ENCODE results near the gene MRPL12. TPM values are rescaled to one million over a fixed set of nuclear protein-coding genes. Genes with fewer than 3 reads are reported as not detected.

MRPL12 gene
- 10 to 100 TPM; 55.1 to 59.2 TPM for total RNA-seq

GRCh38 chr17:81702934-81703746 lies at the start of gene MRPL12:
Gene MRPL12 (plus strand): TSS chr17:81703367. CDS start chr17:81703502, 135 bp downstream.
- DNase-seq (peak; percentile 93), ATAC-seq (ENCODE audit: low read depth) (peak; percentile 85)
- Mint-ChIP-seq H3K4me3 (peak within 1 kb of the TSS; percentile 96), H3K27ac (peak within 1 kb of the TSS; percentile 97), H3K36me3 (peaks cover 25% of the 10 kb centered on the region), H3K9me3 (no peaks in the 10 kb centered on the region), H3K4me1 (peaks cover 18% of the 10 kb centered on the region), H3K27me3 (no peaks in the 10 kb centered on the region)
- POLR2A ChIA-PET = interaction anchor here (0.6 to 4.2 kb wide), 22 partner anchors 9 to 1439 kb away, joined by 3 to 69 read pairs (median 4); partner anchors contain the start of genes ACTG1, ANAPC11, ARHGDIA and ARL16

GRCh38 chr17:81655378-81656117 lies 47.6 kb upstream of the MRPL12 start:
- H3K36me3 Mint-ChIP-seq = peaks cover 3% of the 10 kb centered on the region
- peaks cover 18% of the 10 kb centered on the region for H3K4me1 Mint-ChIP-seq
- POLR2A ChIA-PET = interaction anchor here (4.4 kb wide), 1 partner anchor 10 kb away, joined by 45 read pairs; the partner anchor contains the start of genes CCDC137 and OXLD1
- no peak for DNase-seq
- peak overlapping the region; percentile 12 for H3K27ac Mint-ChIP-seq
- ATAC-seq (ENCODE audit: low read depth) = no peak
- H3K27me3 Mint-ChIP-seq = no peaks in the 10 kb centered on the region
- H3K9me3 Mint-ChIP-seq = no peaks in the 10 kb centered on the region
- no peak overlapping the region for H3K4me3 Mint-ChIP-seq

DNA sequence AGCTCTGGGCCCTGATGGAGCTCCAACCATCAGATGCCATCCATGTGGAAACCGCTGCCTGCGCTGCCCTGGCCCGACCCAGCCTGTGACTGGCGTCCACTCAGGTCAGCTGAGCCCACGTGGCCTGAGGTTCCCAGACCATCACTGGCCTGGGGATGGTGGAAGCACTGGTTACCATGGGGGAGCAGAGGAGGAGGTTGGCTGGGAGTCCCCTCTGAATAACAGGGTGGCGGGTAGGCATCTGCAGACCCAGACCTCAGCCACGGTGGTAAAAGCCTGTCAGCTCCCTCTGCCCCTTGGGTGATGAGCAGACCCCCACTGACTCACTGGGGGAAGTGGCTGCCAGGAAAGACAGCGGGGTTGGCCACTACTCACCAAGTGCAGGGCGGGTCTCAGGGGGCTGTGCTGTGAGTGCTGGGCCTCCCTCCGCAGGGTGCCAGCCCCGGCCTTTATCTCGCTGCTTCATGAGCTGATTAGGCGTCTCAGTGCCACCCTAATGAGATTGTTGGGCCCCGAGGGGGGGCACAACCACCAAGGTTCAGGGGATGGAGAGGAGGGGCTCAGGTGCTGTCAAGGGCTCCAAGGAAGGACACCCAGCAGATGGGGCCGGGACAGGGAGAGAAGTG lies 46.9 kb upstream of the MRPL12 start, which contains the start of gene PDE6G:
TSS of gene PDE6G (minus strand) at position 425 of the 626 bp plus-strand sequence. CDS start 3,237 bp downstream, outside the sequence.
- H3K27ac Mint-ChIP-seq = peak within 1 kb of the TSS; percentile 64
- no peak for ATAC-seq (ENCODE audit: low read depth)
- H3K4me3 Mint-ChIP-seq = peak within 1 kb of the TSS; percentile 32
- DNase-seq = no peak
- POLR2A ChIA-PET = interaction anchor here (2.2 to 4.4 kb wide), 2 partner anchors 9 to 10 kb away, joined by 14 to 45 read pairs; partner anchors contain the start of genes CCDC137 and OXLD1
- H3K9me3 Mint-ChIP-seq = no peaks in the 10 kb centered on the region
- peaks cover 18% of the 10 kb centered on the region for H3K4me1 Mint-ChIP-seq
- H3K27me3 Mint-ChIP-seq = no peaks in the 10 kb centered on the region
- H3K36me3 Mint-ChIP-seq = peaks cover 3% of the 10 kb centered on the region

DNA sequence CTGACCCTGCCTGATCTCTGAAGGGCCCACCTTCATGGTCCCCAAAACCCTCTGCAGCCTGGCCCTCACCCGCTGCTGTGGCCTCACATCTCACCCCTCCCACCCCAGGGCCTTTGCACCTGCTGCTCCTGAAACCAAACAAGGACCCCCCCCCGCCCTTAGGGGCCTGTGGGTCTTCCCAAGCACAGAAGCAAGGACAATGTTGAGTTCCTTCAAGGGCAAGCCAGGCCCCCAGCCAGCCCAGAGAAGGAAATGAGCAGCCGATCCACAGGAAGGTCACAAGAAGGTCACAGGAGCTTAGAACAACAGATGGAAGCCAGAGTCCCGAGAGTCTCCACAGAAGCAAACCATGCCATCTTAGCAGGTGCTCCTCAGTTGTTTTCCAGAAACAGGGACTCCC lies 46.3 kb upstream of the MRPL12 start:
- Mint-ChIP-seq H3K9me3 (no peaks in the 10 kb centered on the region), H3K27ac (peak overlapping the region; percentile 64)
- no peak for ATAC-seq (ENCODE audit: low read depth)

DNA sequence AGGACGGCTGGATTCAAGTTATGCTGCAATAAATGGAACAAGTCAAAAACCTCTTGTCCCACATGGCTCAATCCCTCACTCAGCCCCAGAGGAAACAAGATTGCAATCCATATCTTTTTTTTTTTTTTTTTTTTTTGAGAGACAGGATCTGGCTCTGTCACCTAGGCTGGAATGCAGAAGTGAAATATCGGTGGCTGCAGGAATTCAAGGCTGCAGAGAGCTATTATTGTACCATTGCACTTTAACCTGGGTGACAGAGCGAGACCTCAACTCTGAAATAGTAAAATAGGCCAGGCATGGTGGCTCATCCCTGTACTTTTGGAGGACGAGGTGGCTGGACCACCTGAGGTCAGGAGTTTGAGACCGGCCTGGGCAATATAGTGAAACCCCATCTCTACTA lies 44.1 kb upstream of the MRPL12 start:
- Mint-ChIP-seq H3K36me3 (no peaks in the 10 kb centered on the region), H3K9me3 (no peaks in the 10 kb centered on the region), H3K4me3 (no peak overlapping the region), H3K4me1 (peaks cover 19% of the 10 kb centered on the region), H3K27me3 (no peaks in the 10 kb centered on the region), H3K27ac (no peak overlapping the region)
- DNase-seq (no peak), ATAC-seq (ENCODE audit: low read depth) (no peak)
- POLR2A ChIA-PET = no interaction called here

More for the DNA sequence above, 46.3 kb upstream of the MRPL12 start:
- Mint-ChIP-seq H3K27me3 (no peaks in the 10 kb centered on the region), H3K4me1 (peaks cover 17% of the 10 kb centered on the region), H3K36me3 (peaks cover 2% of the 10 kb centered on the region), H3K4me3 (peak overlapping the region; percentile 32)
- DNase-seq = no peak
- POLR2A ChIA-PET = interaction anchor here (2.2 kb wide), 1 partner anchor 9 kb away, joined by 14 read pairs; the partner anchor contains the start of genes CCDC137 and OXLD1

DNA sequence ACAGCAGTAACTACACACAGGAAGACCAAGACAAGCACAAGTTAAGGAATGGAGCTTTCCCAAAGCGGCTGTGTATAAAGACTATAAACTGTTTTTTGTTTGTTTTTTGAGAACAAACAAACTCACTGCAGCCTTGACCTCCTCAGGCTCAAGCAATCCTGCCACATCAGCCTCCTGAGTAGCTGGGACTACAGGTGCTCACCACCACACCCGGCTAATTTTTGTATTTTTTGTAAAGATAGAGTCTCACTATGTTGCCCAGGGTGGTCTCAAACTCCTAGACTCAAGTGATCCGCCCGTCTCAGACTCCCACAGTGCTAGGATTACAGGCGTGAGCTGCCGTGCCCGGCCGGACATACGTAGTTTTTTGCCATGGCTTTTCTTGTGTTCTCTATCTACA lies 42.7 kb upstream of the MRPL12 start:
- POLR2A ChIA-PET = interaction anchor here (0.6 to 1.0 kb wide), 3 partner anchors 14 to 152 kb away, joined by 3 read pairs; partner anchors contain the start of genes ARL16 and HGS
- no peaks in the 10 kb centered on the region for H3K27me3 Mint-ChIP-seq
- DNase-seq (no peak), ATAC-seq (ENCODE audit: low read depth) (no peak)
- no peak overlapping the region for H3K4me3 Mint-ChIP-seq
- H3K9me3 Mint-ChIP-seq = no peaks in the 10 kb centered on the region
- peaks cover 30% of the 10 kb centered on the region for H3K4me1 Mint-ChIP-seq
- H3K27ac Mint-ChIP-seq = no peak overlapping the region
- H3K36me3 Mint-ChIP-seq = peaks cover 3% of the 10 kb centered on the region

- no peaks in the 10 kb centered on the region for H3K9me3 Mint-ChIP-seq
- no peaks in the 10 kb centered on the region for H3K27me3 Mint-ChIP-seq
- DNase-seq (no peak), ATAC-seq (ENCODE audit: low read depth) (no peak)
- peak overlapping the region; percentile 19 for H3K27ac Mint-ChIP-seq
- H3K4me3 Mint-ChIP-seq = no peak overlapping the region
- peaks cover 33% of the 10 kb centered on the region for H3K4me1 Mint-ChIP-seq
- POLR2A ChIA-PET = interaction anchor here (0.8 to 1.5 kb wide), 4 partner anchors 9 to 612 kb away, joined by 3 to 18 read pairs (median 4); partner anchors contain the start of genes MRPL12, NPLOC4 and TSPAN10
- peaks cover 6% of the 10 kb centered on the region for H3K36me3 Mint-ChIP-seq
Measured at GRCh38 chr17:81662002-81662401, 41.2 kb upstream of the MRPL12 start.

DNA sequence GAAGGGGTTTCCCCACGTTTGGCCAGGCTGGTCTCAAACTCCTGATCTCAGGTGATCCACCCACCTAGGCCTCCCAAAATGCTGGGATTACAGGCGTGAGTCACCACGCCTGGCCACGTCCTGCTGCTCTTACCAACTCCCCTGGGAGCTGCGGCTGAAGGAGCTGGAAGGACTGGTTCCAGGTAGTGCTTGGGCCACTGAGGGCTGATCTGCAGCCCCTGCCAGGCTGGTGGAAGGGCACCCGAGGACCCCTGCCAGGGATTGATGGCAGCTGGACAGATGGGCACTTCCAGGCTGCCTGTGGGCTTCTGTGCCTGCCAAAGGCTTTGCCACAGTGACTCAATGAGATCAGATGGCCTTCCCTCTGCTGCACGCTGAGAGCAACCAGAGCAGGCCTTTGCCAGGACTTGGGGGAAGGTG lies 39.1 kb upstream of the MRPL12 start:
- ATAC-seq (ENCODE audit: low read depth) = no peak
- POLR2A ChIA-PET = interaction anchor here (0.6 to 3.6 kb wide), 7 partner anchors 10 to 1050 kb away, joined by 3 to 45 read pairs (median 6); partner anchors contain the start of genes ARL16, HGS, NPLOC4 and TSPAN10
- no peak overlapping the region for H3K4me3 Mint-ChIP-seq
- peaks cover 43% of the 10 kb centered on the region for H3K4me1 Mint-ChIP-seq
- no peaks in the 10 kb centered on the region for H3K9me3 Mint-ChIP-seq
- no peak for DNase-seq
- no peaks in the 10 kb centered on the region for H3K27me3 Mint-ChIP-seq
- peaks cover 13% of the 10 kb centered on the region for H3K36me3 Mint-ChIP-seq
- peak overlapping the region; percentile 95 for H3K27ac Mint-ChIP-seq

DNA sequence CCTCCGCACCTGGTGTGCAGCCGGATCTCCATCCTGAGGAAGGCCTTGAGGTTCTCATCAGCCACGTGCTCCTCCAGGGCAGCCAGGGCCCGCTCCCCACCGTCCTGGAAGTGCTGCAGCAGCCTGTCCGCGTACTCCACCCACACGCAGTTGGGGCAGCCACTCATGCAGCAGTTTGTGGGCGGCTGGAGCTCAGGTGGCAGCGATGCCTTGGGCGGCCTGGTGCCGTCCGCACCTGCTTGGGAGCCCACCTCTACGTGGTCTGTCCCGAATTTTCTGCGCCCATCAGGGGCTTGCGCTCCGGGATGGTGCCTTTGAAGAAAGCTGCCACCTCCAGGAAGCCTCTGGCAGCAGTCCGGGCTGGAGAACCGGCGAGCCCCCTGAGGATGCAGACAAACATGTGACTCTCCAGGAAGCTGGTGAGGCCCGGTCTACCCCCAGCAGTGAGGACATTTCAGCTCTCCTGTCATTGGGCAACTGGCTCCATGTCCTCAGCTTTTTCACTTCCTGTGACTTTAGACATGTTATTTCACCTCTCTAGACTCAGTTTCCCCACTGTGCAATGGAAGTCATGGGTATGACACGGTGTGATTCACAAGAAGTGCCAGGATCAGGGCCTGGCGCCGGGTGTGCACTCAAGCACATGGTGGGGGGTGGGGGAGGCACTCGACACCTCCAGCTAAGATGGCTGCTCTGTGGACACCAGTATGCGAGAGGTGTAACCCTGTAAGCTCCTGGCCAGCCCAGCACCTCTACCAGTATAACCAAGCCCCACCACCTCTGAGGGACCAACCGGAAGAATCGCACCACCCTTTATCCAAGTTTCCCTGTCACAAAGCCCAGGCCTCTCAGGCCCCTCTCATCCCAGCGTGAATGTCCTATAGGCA lies 37.7 kb upstream of the MRPL12 start:
- Mint-ChIP-seq H3K9me3 (no peaks in the 10 kb centered on the region), H3K27me3 (no peaks in the 10 kb centered on the region), H3K4me1 (peaks cover 43% of the 10 kb centered on the region), H3K36me3 (peaks cover 15% of the 10 kb centered on the region), H3K4me3 (peak overlapping the region; percentile 90), H3K27ac (peak overlapping the region; percentile 98)
- DNase-seq = peak; percentile 64
- peak; percentile 27 for ATAC-seq (ENCODE audit: low read depth)
- POLR2A ChIA-PET = interaction anchor here (0.6 to 4.2 kb wide), 12 partner anchors 8 to 113 kb away, joined by 3 to 54 read pairs (median 6); partner anchors contain the start of genes ARL16, FAAP100, HGS and MRPL12

- POLR2A ChIA-PET = interaction anchor here (0.6 to 4.2 kb wide), 10 partner anchors 9 to 114 kb away, joined by 3 to 54 read pairs (median 9); partner anchors contain the start of genes ARL16, FAAP100, HGS and MRPL12
- no peak for DNase-seq
- peaks cover 43% of the 10 kb centered on the region for H3K4me1 Mint-ChIP-seq
- no peaks in the 10 kb centered on the region for H3K27me3 Mint-ChIP-seq
- H3K36me3 Mint-ChIP-seq = peaks cover 15% of the 10 kb centered on the region
- peak overlapping the region; percentile 90 for H3K4me3 Mint-ChIP-seq
- ATAC-seq (ENCODE audit: low read depth) = peak; percentile 32
- H3K27ac Mint-ChIP-seq = peak overlapping the region; percentile 98
- no peaks in the 10 kb centered on the region for H3K9me3 Mint-ChIP-seq
Measured at GRCh38 chr17:81666092-81666341, 37.1 kb upstream of the MRPL12 start.

DNA sequence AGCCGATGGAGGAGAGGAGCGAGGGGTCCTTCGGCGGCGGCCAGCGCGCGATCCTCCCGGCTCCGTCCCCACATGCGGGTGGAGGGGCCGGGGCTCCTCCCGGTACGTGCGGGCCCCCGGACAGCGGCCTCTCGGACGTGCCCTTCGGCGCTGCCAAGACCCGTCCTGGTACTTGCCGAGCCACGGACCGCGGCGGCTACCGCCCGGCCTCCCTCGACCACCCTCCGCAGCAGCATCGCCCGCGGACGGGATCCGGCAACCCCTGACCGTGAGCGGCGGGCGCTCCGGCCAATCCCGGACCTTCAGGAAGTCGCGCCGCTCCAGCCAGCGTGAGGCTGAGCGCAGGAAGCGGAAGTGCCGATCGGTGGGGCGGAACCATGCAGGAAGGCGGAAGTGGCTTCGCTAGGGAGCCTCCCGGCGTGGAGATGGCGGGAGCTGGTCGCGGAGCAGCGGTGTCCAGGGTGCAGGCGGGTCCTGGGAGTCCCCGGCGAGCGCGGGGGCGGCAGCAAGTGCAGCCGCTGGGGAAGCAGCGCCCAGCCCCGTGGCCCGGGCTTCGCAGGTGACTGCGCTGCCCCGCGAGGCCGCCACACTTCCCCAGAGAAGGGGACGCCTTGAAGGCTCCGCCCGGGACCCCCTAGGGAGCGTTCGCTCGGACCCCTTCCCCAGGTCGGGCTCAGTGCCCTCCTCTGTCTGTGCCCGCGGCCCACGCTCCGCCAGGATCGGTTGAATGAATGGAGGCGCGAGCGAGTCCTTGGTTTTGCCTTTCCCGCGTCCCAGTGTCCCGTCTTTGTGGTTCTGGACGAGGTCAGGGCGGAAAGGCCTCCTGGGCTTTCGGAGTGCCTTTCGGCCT lies 36.6 kb upstream of the MRPL12 start, which contains the start of the genes CCDC137 and OXLD1:
TSS of gene CCDC137 (plus strand) at position 396 of the 850 bp plus-strand sequence. CDS start at position 426, 30 bp downstream.
TSS of gene OXLD1 (minus strand) at position 264 of the 850 bp plus-strand sequence. CDS start at position 236, 28 bp downstream.
- Mint-ChIP-seq H3K36me3 (peaks cover 18% of the 10 kb centered on the region), H3K4me1 (peaks cover 43% of the 10 kb centered on the region), H3K9me3 (no peaks in the 10 kb centered on the region), H3K4me3 (peak within 1 kb of the TSS; percentile 90), H3K27me3 (no peaks in the 10 kb centered on the region), H3K27ac (peak within 1 kb of the TSS; percentile 98)
- POLR2A ChIA-PET = interaction anchor here (0.6 to 4.2 kb wide), 9 partner anchors 9 to 115 kb away, joined by 3 to 54 read pairs (median 6); partner anchors contain the start of genes ARL16, FAAP100, HGS and MRPL12
- peak; percentile 93 for DNase-seq
- ATAC-seq (ENCODE audit: low read depth) = peak; percentile 89
